SKM-1 treated with dmso at 0.1 percent for 144 hours (cell line): Measurements from ENCODE around the gene CALCOCO1.

ENCODE experiments used
- DNase-seq: peaks from one replicate; lab custom pipeline; 2025; ENCODE audit not compliant: unreplicated experiment; lab: John Stamatoyannopoulos, UW

CALCOCO1 gene

DNA sequence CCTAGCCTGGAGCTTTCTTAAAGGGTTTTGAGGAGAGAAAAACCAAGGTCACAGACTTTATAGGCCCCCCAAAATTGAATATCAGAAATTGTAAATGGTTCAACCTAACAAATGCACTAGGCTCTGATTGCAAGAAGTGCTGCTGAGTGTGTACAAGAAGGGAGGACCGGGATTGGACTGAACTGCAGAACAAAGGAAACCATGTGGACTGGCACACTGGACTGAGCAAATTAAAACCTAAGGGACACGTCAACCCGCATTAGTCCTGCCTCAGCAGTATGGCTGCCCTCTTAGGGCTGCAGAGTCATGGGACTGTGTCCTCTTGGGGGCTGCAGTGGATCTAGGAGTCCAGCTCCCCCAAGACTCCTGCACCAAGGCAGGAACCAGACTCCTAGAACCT lies 25.4 kb upstream of the CALCOCO1 start:
- no peak for DNase-seq

DNA sequence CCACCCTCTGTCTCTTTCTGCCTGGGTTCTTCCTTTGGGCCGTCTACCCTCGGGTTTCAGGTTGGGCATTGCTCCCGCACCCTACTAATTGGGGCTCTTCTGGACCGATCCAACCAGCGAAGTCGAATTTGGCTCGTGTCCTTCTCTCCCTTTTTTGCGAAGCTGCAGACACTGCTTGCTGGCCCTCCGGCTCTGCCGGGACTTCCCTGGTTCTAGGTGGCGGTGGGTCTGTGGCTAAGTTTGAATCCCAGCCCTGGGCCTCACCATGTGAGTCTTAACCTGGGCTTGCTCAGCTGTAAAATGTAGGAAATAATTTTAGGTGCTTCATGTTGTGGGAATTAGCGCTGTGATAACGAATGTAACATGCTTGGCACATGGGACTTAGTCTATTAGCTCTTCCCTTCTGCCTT lies 24.9 kb upstream of the CALCOCO1 start:
- no peak for DNase-seq

DNA sequence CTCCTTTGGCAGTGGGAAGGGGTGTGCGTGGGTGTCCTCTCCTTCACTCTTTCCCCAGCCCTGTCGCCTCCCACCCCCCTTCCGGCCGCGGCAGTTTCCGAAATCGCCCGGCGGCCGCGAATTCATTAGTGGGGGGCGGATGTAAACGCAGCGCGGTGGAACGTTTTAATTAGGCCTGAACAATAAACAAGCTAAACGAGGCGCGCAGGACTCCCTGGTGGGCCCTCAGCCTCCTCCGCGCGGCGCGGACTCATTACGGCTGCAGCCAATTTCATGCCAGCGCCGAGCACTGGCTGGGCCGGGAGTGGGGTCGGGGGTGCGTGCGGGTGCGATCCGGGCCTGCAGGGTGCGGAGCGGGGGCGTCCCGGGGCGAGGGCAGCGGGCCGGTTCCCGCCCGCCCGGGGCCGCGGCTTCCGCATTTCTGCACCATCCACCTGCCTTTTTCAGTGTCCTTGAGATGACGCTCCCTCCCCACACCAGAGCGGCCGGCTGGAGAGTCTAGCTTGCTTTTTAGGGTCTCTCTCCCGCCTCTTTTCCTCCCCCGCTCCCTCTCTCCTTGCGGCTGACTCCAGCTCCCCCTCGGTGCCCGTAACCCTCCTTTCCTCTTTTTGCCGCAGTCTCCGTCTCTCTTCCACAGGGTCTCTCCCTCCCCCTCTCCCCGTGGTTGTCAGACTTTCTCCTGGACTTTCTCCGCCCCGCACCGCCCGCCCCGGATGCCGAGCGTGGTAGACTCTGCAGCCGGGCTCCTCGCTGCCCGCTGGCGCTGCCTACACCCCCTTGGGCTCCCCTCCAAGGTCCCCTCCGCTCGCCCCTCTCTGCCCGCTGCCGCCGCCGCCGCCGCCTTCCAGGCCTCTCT lies 24.3 kb upstream of the CALCOCO1 start, which contains the start of gene CISTR:
Gene CISTR (minus strand): TSS at position 644 of the 856 bp plus-strand sequence.
- no peak for DNase-seq

DNA sequence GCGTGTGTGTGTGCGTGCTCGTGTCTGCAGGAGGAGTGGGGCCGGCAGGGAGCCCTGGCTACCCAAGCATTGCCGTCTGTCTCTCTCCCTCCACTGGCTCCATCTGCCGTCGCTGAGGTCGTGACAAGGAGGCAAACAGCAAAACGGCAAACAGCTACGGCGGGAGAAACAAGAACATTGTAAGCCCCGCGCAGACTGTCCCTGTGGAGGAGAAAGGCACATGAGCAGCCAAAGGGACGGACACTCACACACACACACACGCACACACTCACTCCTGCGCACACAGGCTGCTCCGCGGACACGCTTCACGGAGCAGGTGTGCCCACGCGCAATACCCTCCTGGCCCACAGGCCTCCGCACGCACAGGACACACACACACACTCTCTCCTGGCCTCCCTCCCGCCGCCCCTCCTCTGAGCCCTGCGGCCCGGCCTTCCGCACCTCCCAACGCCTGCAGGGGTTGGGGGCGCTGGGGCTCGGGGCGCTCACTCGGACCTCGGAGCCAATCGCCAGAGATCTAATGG lies 23.6 kb upstream of the CALCOCO1 start:
- no peak for DNase-seq

DNA sequence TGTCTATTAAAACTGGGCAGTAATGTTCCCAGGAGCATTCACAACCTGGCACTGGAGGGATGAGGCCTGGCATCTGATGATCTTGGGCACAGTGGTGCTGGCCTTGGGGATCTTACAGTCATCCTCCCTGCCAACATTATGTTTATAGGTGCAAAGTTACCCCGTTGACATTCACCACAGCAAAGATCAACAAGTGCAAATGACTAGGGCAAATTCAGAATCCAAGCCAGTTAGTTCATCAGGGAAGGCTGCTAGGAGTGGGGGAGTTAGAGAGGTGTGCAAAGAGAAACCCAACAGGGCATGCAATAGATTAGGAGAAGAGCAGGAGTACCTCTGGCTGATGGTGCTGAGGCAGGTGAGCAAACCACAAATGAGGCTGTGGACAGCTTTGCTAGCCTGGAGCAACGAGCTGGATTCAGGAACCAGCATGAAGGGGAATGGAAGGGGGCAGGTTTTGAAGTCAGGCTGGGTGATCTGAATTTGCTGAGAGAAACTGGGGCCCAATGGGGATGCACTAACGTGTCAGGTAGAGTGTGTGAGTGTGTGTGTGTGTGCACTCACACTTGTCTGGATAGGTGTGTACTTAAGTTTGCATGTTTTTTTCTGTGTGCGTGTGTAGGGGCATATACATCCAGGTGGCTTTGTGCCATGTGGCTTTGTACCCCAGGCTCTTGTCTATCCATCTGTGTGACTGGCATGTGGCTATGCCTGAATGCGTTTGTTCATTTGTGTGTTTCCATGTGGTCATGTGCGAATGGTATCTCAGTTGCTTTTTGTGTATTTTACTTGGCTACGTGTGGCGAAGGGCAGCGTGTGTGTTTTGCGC lies 22.9 kb upstream of the CALCOCO1 start:
- no peak for DNase-seq

DNA sequence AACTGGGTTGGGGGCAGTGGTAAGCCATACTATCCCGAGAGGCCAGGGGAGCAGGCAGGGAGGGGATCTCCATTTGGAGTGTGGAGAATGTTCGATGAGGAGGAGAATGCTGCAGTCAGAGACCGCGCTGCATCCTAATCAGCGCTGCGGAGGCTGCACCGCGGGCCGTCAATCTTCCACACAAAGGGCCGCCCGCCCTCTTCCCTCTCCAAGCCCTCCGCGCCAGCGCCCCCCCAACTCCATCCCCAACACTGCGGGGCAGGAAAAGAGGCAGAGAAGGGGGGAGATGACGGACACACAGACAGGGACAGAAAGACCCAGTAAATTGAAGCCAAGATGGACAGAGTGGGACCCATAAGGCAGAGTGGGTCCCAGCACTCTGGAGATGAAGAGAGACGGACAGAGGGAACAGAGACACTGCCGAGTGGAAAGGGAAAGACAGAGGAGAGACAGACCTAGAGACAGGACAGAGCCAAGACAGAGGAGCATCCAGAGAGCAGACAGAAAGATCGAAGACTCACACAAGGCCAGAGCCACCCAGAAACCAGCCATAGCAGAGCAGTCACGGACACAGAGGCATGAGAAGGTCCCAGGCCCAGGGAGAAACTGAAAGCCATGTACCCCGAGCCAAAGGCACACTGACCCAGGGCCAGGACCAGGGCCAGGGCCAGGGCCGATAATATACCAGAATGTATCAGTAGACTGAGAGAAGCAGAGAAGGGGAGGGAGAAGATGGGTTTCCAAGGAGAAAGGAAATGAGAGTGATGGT lies 21.0 kb upstream of the CALCOCO1 start:
- DNase-seq: no peak

DNA sequence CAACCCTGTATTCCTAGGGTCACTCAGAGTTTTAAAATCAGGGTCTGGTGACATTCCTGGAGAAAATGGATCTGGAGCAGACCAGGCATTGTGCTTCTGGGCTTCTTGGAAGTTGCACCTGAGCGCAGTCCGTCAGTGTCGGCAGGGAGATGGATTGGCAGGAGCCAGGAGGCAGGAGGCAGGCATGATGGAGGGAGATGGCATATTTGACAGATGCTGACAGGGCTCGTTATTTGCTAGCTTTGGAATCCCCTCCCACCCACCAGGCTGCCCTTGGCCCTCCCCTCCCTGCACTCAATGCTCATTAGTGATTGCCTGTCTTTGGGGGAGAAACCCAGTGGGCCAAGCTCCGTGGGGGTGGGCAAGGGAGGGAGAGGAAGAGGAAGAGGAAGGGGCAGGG lies 19.8 kb upstream of the CALCOCO1 start:
- DNase-seq: no peak

DNA sequence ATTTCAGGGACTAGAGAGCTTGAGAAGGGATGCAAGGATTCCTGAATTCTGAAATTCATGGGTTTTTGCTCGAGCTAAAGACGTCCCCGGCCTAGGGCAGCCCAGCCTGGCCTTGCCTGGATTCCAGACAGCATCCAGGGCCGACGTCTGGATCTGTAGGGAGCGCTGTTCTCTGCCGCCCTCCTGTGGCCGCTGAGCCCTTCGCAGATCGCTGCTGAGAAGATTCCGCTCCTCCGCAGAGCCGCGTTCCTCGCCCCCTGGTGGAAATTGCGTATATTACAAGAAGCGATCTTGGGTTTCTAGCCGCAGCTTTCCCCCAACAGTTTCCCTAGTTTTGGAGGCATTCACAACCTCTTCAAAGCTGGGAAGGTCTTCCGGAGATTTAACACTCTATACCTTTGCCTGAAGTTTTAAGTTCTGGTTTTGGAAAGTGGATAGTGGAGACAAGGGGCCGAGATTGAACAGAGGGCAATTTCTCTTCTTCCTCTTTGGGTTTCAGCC lies 19.4 kb upstream of the CALCOCO1 start:
- peak; percentile 30 for DNase-seq

DNA sequence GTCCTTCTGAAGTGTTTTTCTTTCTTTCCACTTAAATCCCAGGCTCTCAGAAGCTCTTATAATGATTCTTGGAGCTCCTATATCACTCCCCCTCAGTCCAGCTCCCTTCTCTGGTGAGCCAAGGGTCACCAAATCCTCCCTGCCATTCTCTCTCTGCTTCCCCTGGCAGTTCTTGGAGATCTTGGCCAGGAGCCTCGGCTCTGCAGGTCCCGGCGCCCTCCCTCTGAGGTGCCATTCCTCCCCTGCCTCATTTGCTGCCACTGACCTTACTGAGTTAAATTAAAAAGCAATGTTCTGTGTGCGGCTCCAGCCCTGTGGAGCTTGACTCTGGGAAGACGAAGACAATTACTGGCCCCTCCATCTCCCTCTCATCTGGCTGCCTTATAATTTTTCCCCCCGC lies 17.5 kb upstream of the CALCOCO1 start:
- DNase-seq: no peak

DNA sequence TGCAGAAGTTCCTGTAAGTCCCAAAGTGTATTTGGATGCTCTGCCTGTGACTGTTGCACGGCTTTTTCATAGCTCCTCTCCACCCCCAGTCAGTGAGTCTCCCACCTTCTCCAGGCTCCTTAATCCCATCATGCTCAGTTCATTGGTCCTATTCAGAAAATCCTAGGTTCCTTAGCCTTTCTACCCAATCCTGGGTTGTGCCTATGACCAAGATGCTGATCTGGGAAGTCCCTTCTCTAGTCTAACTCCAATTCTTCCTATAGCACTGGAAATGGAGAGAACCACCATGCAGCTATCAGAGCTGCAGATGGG lies 16.8 kb upstream of the CALCOCO1 start:
- no peak for DNase-seq

DNA sequence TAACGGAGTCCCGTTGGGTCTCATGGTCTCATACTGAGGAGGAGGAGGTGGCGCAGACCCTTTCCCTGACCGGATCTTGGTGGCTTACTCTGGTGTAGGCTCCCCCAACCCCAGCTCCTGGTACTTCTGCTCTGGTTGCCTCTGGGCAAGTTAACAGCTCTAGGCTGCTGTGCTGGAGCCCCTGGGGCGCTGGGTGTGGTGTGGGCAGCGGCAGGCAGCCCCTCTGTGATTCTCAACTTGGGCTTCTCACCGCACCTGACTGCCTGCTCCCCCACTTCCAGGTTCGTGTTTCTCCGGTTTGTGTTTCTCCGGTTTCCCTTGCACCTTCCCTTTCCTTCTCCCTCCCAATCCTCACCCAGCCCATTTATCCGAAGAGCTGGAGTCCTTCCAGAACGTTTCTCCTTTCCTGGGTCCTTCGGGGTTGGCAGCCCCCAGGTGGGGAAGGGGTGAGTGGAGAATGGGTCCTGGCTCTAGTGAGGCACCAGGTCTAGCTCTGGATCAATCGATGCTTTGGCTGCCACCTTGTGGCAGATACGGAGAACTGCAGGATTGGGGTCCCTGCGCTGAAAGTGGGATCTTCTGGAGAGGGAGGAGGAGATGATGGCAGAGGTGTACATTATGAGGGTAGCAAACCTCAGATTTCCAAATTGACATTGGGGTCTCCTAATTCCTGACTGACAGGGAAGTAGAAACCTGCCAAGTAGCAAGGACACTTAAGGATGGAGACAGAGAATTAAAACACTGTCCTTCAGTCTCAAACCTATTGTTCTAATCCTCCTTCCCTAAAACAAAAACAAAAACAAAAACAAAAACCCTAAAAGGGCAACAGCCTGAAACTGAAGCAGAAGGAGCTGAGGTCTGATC lies 16.2 kb upstream of the CALCOCO1 start:
- DNase-seq: no peak

DNA sequence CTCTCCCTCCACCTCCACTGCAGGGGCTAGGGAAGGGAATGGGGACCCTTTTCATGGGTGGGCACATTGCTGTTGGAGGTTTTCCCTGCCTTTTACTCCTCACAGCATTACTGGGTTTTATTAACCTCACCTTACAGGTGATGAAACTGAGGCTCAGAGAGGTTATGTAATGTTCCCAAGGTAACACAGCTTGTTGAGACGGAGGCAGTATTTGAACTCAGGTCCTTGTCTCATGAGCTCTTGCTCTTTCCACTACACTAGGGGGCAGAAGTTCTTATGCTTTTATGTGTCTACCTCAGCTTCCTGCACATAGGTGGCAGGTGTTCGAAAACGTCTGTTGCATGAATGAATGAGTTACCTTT lies 12.9 kb upstream of the CALCOCO1 start:
- no peak for DNase-seq

DNA sequence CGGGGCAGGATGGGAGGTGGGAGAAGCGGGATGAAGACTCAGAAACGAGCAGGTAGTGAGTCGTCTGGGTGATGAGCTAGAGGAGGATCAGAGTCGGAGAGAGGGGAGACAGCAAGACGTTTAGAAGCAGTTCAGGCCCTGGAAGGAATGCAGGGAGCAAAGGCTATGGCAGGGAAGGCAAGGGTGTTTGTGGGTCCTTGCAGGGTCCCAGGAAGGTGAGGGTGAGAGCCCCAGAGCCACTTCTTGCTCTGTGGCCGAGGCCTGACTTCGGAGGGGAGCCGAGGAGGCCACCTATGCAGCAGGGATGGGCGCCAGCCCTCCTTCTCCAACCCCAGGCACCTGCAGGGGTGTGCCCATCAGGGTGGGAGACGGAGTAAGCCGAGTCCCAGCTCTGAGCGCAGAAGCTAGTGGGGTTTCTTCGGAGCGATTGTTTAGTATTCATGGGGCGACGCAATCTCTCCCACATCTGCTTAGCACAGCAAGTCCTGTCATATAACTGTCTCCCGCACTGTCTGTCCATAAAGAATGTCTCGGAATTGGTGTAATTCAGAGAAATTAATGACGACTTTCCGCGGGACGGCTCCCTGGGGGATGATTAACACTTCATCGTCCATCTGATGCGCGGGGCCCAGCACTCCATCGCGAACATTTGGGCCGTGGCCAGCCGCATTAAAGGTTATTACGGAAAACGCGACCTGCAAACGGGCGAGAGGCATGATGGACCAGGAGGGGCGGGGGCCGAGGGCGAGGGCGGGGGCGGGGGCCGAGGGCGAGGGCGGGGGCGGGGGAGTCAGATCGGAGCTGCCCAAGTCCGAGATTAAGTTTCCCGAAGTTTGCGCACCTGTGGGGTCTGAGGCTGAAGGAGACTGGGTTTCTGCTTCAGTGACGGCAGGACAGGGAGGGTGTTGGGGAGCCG lies 12.2 kb upstream of the CALCOCO1 start:
- DNase-seq: no peak

DNA sequence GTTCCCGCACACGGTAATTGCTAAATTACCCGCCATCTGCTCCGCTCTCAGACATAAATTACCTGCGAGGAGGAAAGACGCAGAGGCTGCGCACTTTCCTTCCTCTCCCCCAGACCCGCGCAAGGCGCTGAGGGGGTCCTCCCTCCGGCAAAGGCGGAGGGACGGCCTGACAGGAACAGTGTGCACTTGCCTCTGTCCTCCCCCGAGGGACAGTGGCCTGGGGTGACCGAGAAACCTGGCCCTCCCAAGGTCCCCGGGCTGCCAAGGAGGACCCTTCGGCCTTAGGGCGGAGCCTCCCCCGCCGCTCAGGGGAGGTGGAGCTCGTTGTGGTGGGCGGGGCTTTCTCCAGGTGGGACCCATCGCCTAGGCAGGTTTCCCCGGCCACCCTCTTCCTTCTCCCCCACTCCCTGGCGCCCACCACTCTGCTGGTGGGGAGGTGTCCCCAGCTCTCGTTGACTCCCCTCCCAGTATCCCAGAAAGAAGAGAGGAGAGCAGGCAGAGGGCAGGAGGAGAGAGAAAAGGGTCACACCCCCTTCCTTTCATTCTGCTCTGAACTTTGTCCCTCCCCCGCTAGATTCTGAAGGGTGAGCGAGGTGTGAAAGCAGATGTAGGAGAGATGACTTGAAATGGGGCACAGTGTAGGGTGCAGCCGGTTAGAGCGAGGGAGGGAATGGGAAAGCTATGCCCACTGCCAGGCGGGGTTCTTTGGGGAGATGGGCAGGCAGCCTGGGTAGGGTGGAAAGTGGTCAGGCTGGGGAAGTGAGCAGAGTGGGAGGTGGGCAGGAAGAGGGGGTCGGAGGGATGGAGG lies 11.4 kb upstream of the CALCOCO1 start:
- no peak for DNase-seq

DNA sequence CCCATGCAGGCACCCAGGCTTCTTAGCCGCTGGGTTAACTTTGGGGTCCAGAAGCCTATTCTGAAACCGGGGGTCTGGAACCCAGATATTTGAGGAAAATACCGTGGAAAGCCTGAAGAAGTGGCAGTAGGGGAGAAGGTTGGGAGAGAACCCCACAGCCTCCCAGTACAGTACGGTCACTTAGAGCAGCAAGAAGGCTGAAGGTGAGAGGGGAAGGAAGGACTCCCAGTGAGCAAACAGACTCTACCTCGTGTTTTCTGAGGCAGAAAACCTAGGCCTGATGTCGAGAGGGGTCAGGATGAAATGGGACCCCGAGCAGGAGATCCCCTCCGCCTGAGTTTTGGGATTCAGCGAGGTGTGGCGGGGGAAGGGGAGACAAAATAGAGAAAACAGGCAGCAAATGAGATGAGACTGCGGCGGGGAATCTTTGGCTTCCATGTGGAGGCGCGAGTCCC lies 10.7 kb upstream of the CALCOCO1 start:
- no peak for DNase-seq

DNA sequence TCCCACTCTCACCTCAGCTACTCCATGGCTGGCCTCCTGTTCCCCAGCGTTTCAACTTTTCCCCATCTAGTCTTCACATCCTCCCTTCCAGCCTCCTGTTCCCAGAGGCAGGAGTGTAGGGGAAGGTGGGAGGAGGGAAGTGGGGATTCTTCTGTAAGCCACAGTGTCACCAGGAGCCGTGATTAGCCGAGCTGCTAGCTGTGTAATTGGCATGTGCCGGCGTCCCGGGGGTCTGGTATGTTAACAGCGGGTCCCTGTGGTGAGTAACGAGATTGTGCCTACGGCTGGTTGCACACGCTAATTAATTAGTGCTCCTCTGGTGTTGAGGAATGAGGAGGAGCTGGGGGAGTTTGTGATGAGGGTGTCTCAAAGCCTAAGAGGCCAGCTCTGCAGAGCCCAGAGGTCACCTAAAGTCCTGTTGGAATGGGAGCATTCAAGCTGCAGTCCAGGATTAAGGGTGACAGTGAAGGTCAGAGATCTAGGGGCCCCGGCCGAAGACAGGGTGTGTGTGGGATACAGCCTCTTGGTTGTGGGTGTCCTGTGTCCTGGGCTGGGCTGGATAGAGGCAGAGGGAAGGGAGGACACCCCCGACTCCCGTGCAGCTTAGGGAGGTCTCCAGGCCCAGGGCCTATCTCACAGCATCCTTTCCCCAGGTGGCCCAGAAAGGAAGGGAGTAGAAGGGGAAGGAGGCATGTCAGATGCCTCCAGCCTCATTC lies 10.0 kb upstream of the CALCOCO1 start:
- no peak for DNase-seq

DNA sequence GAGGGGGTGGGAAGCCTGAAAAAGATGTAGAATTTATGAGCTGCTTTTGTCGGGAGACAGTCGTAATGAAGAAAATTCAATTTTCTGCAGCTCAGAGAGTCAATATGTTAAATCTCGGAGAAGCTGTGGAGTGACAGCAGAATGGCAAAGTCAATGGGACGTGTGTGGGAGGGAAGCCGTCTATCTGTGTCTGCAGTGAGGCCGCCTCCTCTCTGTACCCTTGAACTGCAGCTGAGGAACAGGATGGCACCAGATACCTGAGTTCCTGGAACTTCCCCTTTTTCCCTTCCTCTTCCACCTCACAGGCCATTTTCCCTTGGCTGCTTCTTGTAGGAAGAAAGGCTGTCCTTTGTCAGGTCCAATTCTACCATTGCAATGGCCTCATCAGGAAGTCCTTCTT lies 9.3 kb upstream of the CALCOCO1 start:
- DNase-seq: no peak

DNA sequence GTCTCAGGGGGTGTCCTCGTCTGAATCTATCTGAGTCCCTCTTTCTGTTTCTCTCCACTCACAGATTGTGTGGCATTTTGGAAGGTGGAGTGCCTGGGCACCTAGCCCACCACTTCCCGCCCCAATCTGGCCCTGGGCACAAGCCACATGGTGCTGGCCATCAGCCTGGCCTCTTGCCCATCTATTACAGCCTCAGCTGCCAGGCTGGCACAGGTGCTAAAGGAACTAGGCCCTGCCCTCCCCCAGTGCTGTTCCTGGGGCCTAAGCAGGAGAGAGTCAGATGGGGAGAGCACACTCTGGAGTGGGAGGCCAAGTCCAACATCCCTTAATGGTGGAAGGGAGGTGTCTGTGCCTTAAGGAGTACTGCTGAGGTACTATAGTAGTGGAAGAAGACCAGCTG lies 8.3 kb upstream of the CALCOCO1 start:
- DNase-seq: no peak
